Esophagus muscularis mucosa (tissue), 4 donors: ENCODE measurements around the gene SLC16A11. TPM values are rescaled to one million over a fixed set of nuclear protein-coding genes. Genes with fewer than 3 reads are reported as not detected.
"Not testable (repeated sequence)": the region's sequence is repeated elsewhere in the genome, so short reads cannot be mapped to it uniquely, and the experiment has no call there.

Experiments
- DNase-seq: peaks from one replicate; pipeline ENCODE4 v3.0.0-alpha.2; 2017; ENCODE audit errors: extremely low spot score
- H3K27ac ChIP-seq, 4 donors: fragments of 200-600 bp; sonication (generic); replicated peaks in 1 of 4; 1 replicate in 3 of 4; 2 replicates in 1 of 4; pipeline ENCODE4 v1.5.1; 2016 to 2019; ENCODE audit warnings: mild to moderate bottlenecking in 1 of 4
- H3K27me3 ChIP-seq, 4 donors: fragments of 200-600 bp; sonication (generic); one replicate each; pipeline versions ENCODE4 v1.5.1 to v1.6.0; 2016 to 2019
- H3K36me3 ChIP-seq, 4 donors: fragments of 200-600 bp; sonication (generic); one replicate each; pipeline ENCODE4 v1.5.1; 2016 to 2019
- H3K4me1 ChIP-seq, 4 donors: fragments of 200-600 bp; sonication (generic); one replicate each; pipeline ENCODE4 v1.5.1; 2016 to 2019
- H3K4me3 ChIP-seq, 4 donors: fragments of 200-600 bp; sonication (generic); 1 replicate in 2 of 4; 2 replicates in 2 of 4; pipeline ENCODE4 v1.5.1; 2016 to 2019; ENCODE audit warnings: mild to moderate bottlenecking in 4 of 4, moderate library complexity in 1 of 4
- H3K9me3 ChIP-seq, 4 donors: fragments of 200-600 bp; sonication (generic); 1 replicate in 3 of 4; 2 replicates in 1 of 4; pipeline ENCODE4 v1.5.1; 2016 to 2019
- EP300 ChIP-seq: sonication (generic); formaldehyde crosslinking; IDR thresholded peaks from one replicate; pipeline ENCODE4 v1.6.1; 2017; ENCODE audit warnings: antibody characterized with exemption
- POLR2A ChIP-seq: fragments of 450-650 bp; IDR thresholded peaks from one replicate; pipeline ENCODE4 v1.6.1; 2017; ENCODE audit warnings: antibody characterized with exemption, moderate library complexity, mild to moderate bottlenecking, low read depth
- POLR2AphosphoS5 ChIP-seq, 2 donors: sonication (generic); formaldehyde crosslinking; IDR thresholded peaks; one replicate each; pipeline ENCODE4 v1.6.1; 2017; ENCODE audit warnings: antibody characterized with exemption in 2 of 2
- WGBS: methylation state at CpG from one replicate; pipeline ENCODE4 v1.1.5; 2018; 5-methylcytosine and 5-hydroxymethylcytosine counted together
- intact Hi-C: fragments of 100-400 bp; cut with DNase I; formaldehyde crosslinking; loops from one replicate; pipeline ENCODE4 v1.15.1; 2023
- total RNA-seq, 4 donors: library from RNA; depleted of rRNA; stranded (reverse); fragments of >200 nt; gene quantifications; one replicate each; pipeline versions ENCODE4 v1.1.0 to v1.2.1, GENCODE V29; 2016
- TF ChIP-seq, protein P1 (sequence below), 3 experiments: fragments of 200-600 bp in 2 of 3; fragments of 450-650 bp in 1 of 3; sonication (generic) in 2 of 3; IDR thresholded peaks; one replicate each; pipeline ENCODE4 v1.5.1; 2017 to 2019; ENCODE audit warnings: antibody characterized with exemption in 3 of 3, mild to moderate bottlenecking in 2 of 3, moderate library complexity in 1 of 3

The SLC16A11 gene
- total RNA-seq, 4 donors from 2014 or later = 0.17 to 0.99 (median 0.26) TPM; not detected in 1

DNA sequence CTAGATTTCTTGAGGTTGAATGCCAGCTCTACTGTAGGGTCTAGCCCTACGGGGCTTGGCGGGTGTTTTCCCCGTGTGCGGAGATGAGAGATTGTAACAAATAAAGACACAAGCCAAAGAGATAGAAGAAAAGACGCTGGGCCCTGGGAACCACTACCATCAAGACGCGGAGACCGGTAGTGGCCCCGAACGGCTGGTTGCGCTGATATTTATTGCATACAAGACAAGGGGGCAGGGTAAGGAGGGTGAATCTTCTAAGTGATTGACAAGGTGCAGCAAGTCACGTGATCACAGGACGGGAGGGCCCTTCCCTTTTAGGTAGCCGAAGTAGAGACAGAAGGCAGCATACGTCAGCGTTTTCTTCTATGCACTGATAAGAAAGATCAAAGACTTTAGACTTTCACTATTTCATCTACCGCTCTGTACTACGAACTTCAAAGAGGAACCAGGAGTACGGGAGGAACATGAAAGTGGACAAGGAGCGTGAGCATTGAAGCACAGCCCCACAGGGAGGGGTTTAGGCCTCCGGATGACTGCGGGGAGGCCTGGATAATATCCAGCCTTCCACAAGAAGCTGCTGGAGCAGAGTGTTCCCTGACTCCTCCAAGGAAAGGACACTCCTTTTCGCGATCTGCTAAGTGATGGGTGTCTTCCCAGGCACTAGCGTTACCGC, 3.0 kb upstream of the SLC16A11 start:
- DNase-seq, H3K36me3 ChIP-seq, intact Hi-C loops, H3K9me3 ChIP-seq: not testable (repeated sequence)
- peak overlapping the region; percentile 36 to 66 (median 52) for H3K27ac ChIP-seq
- H3K27me3 ChIP-seq = peaks cover 0 to 37% (median 28%) of the 10 kb centered on the region in 4 donors
- peak; percentile 47 to 61 for TF ChIP-seq POLR2AphosphoS5 (IDR thresholded peaks at IDR 0.05)
- peaks cover 36 to 43% (median 41%) of the 10 kb centered on the region in 4 donors for H3K4me1 ChIP-seq
- peak overlapping the region; percentile 31 to 41 (median 35) for H3K4me3 ChIP-seq
- WGBS = 25% methylated on average over 26 of the region's 26 CpGs

DNA sequence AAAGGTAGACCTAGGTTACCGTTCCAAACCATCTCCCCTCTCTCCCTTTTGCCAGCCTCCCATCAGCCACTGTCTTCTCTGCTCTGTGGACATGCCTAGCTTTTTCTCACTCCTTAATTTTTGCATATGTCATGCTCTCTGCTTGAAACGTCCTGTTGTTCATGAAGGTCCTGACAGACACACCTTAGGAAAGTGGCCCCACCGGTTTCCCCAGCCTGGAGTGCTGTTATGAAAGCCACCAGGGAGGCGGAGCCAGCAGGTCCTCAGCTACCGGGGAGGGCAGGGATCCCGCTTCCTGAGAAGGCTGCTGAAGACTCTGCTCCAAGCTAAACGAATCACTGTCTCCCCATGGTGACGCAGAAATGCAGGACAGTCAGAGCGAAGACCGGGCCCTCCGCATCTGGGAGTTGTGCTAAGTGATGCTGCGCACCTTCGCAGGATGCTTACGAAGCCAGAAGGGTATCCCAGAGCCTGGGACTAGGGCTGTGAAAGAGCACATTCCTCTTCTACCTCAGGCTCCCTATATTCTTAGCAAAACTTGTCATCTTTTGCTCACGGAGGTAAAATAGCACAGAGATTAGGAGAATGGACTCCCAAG, 2.3 kb upstream of the SLC16A11 start:
- WGBS = 33% methylated on average over 8 of the region's 15 CpGs
- TF ChIP-seq, protein P1, sequence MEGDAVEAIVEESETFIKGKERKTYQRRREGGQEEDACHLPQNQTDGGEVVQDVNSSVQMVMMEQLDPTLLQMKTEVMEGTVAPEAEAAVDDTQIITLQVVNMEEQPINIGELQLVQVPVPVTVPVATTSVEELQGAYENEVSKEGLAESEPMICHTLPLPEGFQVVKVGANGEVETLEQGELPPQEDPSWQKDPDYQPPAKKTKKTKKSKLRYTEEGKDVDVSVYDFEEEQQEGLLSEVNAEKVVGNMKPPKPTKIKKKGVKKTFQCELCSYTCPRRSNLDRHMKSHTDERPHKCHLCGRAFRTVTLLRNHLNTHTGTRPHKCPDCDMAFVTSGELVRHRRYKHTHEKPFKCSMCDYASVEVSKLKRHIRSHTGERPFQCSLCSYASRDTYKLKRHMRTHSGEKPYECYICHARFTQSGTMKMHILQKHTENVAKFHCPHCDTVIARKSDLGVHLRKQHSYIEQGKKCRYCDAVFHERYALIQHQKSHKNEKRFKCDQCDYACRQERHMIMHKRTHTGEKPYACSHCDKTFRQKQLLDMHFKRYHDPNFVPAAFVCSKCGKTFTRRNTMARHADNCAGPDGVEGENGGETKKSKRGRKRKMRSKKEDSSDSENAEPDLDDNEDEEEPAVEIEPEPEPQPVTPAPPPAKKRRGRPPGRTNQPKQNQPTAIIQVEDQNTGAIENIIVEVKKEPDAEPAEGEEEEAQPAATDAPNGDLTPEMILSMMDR (IDR thresholded peaks at IDR 0.05) = no peak
- TF ChIP-seq POLR2A (no peak), POLR2AphosphoS5 (IDR thresholded peaks at IDR 0.05) (no peak), EP300 (no peak)
- intact Hi-C loops = no loop called here
- H3K36me3 ChIP-seq = no peaks in the 10 kb centered on the region
- H3K9me3 ChIP-seq = no peaks in the 10 kb centered on the region
- peak overlapping the region; percentile 36 to 66 (median 52) for H3K27ac ChIP-seq
- H3K4me3 ChIP-seq = peak overlapping the region; percentile 31 to 41 (median 35)
- peaks cover 36 to 43% (median 42%) of the 10 kb centered on the region in 4 donors for H3K4me1 ChIP-seq
- DNase-seq = no peak
- peaks cover 0 to 41% (median 30%) of the 10 kb centered on the region in 4 donors for H3K27me3 ChIP-seq

DNA sequence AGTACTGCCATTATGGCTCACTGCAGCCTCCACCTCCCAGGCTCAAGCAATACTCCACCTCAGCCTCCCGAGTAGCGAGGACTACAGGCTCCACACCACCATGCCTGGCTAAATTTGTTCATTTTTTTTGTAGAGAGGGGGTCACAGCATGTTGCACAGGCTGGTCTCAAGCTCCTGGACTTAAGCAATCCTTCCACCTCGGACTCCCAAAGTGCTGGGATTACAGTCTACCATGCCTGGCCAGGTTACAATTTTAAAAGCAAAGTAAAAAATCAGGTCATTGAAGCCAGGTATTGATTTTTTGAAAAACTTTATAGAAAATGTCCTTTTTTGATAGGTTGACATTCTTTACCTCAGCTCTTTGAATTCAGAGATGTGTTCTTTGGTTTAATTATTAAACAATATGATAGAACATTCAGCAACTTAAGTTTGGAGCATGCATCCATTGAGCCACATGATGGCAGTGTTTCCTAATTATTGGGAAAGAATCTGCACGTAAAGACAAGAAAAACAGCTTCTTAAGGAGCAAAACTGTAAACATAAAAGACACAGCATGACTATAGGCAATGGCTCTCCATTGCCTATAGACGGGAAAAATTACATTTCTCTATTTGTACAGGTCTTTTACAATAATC, 1.7 kb upstream of the SLC16A11 start:
- no peak for TF ChIP-seq EP300
- TF ChIP-seq, protein P1 (IDR thresholded peaks at IDR 0.05) = peak; percentile 76 to 80 (median 77)
- H3K4me3 ChIP-seq = peak overlapping the region; percentile 31 to 41 (median 35)
- no peak for DNase-seq
- 32% methylated on average over 5 of the region's 5 CpGs for WGBS
- peaks cover 0 to 41% (median 30%) of the 10 kb centered on the region in 4 donors for H3K27me3 ChIP-seq
- no peaks in the 10 kb centered on the region for H3K9me3 ChIP-seq
- peaks cover 36 to 43% (median 42%) of the 10 kb centered on the region in 4 donors for H3K4me1 ChIP-seq
- peak overlapping the region in 2 of 4 donors; percentile 66 for H3K27ac ChIP-seq
- intact Hi-C loops = no loop called here
- no peaks in the 10 kb centered on the region for H3K36me3 ChIP-seq

DNA sequence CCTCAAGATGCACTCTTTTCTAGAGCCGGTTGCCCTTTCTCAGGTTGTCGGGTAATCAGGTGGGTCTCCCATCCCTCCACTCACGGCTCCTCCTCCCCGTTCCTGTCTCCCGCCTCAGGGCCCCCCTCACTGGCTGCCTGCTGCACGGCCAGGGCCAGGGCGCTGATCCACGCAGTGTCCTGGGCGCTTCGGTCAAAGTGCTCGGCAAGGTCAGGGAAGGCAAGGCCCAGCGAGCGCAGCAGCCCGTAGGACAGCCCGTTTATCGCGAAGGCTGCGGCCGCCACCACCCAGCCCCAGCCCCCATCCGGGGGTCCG, 753 bp downstream of the SLC16A11 start:
- intact Hi-C loops = no loop called here
- H3K9me3 ChIP-seq = no peaks in the 10 kb centered on the region
- no peak for DNase-seq
- peaks cover 0 to 3% (median 0%) of the 10 kb centered on the region in 4 donors for H3K36me3 ChIP-seq
- TF ChIP-seq POLR2AphosphoS5 (IDR thresholded peaks at IDR 0.05) = no peak
- TF ChIP-seq, protein P1 (IDR thresholded peaks at IDR 0.05) = no peak
- no peak for TF ChIP-seq EP300
- TF ChIP-seq POLR2A = no peak
- peak overlapping the region; percentile 49 to 63 (median 54) for H3K4me3 ChIP-seq
- peak overlapping the region; percentile 18 to 59 (median 43) for H3K27ac ChIP-seq
- H3K4me1 ChIP-seq = peaks cover 36 to 43% (median 42%) of the 10 kb centered on the region in 4 donors
- peaks cover 0 to 41% (median 28%) of the 10 kb centered on the region in 4 donors for H3K27me3 ChIP-seq
- 0% methylated on average over 9 of the region's 21 CpGs for WGBS
